Stimulated activated CD8-positive, alpha-beta memory T cell treated with anti-CD3 and anti-CD28 coated beads, Interleukin-2, amount 100 ng/mL, for 1 hour (primary cell): Measurements from ENCODE around the gene OGDHL.
"Not testable (repeated sequence)": the region's sequence is repeated elsewhere in the genome, so short reads cannot be mapped to it uniquely, and the experiment has no call there.

Experiments used
- DNase-seq, 2 donors: peaks; one replicate each; pipeline ENCODE4 v3.0.0-alpha.2; 2020; ENCODE audit warnings: low read depth in 2 of 2

Gene OGDHL

GRCh38 chr10:49761789-49762565, at the start of gene OGDHL:
OGDHL (minus strand) TSS chr10:49762323; CDS start chr10:49758592, 3,731 bp downstream.
- no peak for DNase-seq

DNA sequence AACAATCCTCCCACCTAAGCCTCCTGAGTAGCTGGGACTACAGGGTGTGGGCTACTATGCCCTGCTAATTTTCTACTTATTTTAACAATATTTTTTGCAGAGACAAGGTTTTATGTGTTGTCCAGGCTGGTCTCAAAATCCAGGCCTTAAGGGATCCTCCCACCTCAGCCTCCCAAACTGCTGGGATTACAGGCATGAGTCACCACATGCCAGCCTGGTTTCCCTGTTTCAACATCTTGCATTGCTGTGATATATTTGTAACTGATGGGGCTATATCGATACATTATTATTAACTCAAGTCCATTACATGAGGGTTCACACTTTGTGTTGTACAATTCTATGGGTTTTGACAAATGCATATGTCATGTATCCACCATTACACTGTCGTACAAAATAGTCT, 41.9 kb upstream of the OGDHL start:
- DNase-seq, result no peak

DNA sequence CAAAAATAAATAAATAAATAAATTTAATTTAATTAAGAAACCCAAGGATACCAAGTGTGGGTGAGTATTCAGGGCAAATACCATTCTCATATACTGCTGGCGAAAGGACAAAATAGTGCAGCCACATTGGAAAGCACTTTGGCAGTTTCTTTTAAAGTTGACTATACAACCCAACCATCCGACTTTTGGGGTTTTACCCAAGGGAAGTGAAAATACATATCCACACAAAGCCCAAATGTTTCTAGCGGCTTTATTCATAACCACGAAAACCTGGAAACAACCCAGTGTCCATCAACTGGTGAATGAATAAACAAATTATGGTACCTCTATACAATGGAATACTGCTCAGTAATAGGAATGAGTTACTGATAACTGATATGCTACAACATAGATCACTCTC, 36.2 kb upstream of the OGDHL start:
- no peak for DNase-seq

- DNase-seq, result no peak
These were observed 29.0 kb upstream of the OGDHL start for GRCh38 chr10:49791100-49791499.

GRCh38 chr10:49784681-49785080, 22.6 kb upstream of the OGDHL start:
- no peak for DNase-seq

DNA sequence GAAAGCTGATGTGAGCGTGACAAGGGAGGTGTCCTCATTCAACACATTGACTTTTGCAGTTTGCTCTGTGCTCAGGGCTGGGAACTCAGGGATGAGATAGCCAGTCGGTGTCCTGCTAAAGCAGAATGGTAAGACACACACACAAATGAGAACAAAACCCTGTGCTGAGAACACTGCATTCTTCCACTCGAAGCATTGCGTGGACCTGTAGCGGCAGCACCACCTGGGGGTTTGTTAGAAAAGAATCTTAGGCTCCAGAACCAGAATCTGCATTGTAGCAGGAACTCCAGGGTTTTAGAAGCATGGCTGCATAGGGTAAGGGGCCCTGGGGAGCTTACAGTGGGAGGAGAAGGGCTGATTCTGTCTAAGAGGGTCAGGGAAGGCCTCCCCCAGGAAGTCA, 21.5 kb upstream of the OGDHL start:
- DNase-seq, result no peak

DNA sequence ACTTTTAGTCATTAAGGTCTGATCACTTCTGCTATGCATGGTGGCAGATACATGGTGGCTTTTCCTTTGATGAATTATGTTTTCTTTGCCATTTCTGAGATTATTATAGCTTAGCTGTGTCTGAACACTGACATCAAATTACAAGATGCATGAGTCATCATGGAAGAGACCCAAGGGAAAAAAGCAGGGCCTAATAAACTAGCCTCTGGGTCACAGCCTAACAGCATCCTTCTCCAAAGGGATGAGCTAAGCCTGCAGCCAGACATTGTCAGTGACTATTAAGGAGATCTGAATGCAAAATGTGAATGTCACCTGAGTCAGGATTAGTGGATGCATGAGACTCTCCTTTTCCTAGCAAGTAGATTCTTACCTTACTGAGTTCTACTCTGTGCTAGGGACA, 19.1 kb upstream of the OGDHL start:
- no peak for DNase-seq

- no peak for DNase-seq
These were observed 16.1 kb upstream of the OGDHL start for GRCh38 chr10:49778197-49778596.

DNA sequence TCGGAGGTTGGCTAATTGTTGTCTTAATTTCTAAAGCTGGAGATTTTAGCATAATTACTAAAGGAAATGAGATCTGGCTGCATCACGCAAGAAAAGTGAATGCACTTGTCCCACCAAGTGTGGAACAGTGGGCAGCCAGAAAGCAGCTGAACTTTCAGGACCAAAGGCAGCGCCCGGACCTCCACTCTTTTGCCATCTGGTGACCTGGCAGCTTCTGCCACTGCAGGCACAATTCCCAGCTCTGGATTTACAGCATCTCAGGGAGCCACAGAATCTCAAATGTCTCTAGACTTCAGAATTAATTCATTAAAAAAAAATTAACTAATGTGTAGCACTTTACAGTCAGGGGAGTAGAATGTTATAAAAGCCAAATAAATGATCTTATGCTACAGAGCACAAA, 14.7 kb upstream of the OGDHL start:
- no peak for DNase-seq

GRCh38 chr10:49775014-49775413, 12.9 kb upstream of the OGDHL start:
- DNase-seq, result no peak

GRCh38 chr10:49772944-49773343, 10.8 kb upstream of the OGDHL start:
- DNase-seq, result not testable (repeated sequence)

DNA sequence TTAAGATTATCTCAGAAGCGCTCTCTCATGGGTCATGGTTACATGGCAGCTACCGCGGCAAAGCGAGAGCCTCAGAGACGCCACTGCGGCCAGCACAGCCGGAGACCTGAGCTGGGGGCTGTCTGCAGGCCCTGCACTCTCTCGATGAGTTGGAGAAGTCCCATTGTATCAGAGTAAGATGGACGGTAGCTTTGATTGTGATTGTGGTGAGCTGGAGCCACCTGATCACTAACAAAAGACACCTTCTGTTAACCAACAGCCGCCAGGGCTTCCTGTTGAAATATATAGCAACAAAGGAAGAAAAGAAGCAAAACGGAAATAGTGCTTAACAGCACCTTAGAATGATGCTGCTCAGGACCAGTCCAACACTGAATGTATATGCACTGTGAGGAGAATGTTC, 8.9 kb upstream of the OGDHL start:
- DNase-seq, result not testable (repeated sequence)

DNA sequence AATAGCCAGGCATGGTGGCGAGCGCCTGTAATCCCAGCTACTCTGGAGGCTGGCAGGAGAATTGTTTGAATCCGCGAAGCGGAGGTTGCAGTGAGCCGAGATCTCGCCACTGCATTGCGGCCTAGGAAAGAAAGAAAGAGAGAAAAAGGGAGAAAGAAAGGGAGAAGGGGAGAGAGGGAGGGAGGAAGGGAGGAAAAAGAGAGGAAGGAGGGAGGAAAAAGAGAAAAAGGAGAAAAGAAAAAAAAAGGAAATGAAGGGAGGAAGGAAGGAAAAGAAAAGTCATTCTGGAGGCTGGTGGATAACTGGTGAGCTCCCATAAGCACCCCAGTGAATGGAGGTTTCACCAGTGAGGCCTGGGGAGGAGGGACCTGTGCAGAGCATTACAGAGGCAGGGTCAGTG, 7.6 kb upstream of the OGDHL start:
- DNase-seq, result no peak

DNA sequence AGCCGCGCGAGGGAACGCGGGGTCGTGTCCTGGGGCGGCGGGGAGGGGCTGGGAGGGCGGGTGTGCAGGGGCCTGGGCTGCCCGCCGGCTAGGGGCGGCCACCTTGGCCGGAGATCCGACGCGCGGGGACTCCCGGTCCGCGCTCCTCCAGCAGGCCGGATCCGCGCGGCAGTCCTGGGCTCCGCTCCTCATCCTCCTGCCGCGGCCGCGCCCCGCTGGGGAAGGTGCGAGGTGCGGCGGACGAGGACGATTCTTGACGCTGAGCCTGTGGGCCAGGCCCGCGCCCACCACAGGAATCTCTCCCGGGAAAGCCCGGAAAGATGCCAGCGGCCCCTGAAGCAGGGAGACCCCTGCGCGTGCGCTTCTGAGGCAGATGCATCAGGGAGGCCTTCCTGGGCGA, 6.6 kb upstream of the OGDHL start:
- no peak for DNase-seq

- DNase-seq, result no peak
These were observed 6.2 kb upstream of the OGDHL start for GRCh38 chr10:49768329-49768728.

DNA sequence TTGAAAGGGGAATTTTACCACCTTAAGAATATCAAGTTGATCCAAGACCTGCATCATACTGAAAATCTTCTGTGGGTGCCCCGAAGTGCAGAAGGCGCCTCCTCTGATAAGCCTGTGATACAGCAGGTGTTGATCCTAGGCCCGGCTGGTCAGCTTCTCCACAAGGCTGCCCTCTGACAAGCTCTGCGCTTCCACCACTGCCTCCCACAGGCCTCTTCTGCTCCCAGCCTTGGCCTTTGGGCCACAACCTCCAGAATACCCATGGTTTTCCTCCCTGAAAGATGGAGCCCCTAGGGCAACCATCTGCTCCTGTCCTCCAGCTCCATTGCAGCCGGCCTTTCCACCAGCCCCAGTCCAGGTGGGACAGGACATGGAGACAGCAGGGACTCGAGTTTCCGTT, 5.6 kb upstream of the OGDHL start:
- no peak for DNase-seq

GRCh38 chr10:49766484-49766883, 4.4 kb upstream of the OGDHL start:
- no peak for DNase-seq

DNA sequence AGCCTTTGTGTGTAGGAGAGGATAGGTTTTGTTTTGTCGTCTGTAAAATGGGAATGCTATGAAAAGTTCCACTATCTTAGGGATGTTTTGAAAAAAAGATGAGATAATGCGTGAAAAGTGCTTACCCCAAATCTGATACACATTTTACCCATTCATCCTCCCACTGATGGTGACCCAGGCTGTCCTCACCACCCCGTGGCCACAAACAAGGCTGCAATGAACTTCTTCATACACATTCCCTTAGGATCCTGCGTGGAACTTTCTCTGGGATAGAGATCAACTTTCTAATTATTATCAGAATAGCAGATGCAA, 399 bp upstream of the OGDHL start:
- DNase-seq, result no peak

GRCh38 chr10:49761201-49761788, 828 bp downstream of the OGDHL start:
- no peak for DNase-seq

GRCh38 chr10:49760789-49761188, 1.3 kb downstream of the OGDHL start:
- DNase-seq, result no peak

GRCh38 chr10:49759787-49760551, 2.2 kb downstream of the OGDHL start:
- DNase-seq, result no peak

- DNase-seq, result no peak
These were observed 3.7 kb downstream of the OGDHL start for GRCh38 chr10:49758249-49758930.

DNA sequence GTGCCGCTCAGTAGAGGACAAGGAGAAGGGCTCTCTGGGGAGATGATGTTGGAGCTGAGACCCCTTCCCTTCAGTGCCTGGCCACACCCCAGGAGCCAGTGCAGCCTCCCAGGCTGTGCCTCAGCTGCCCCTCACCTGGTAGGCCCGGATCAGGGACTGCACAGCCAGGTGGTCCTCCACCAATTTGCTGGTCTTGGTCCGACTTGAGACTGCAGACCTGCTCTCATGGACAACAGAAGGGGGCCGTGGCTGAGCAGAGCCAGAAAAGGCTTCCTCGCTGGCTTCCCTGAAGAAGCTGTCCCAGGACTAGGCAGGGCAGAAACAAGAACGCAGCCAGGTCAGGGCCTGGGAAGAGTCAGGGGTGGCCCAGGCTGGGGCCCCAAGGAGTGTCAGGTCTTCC, 5.5 kb downstream of the OGDHL start:
- no peak for DNase-seq
